NCI-H1105 (cell line): ENCODE measurements around the gene PPM1H.
"Not testable (repeated sequence)": the region's sequence is repeated elsewhere in the genome, so short reads cannot be mapped to it uniquely, and the experiment has no call there.

Source experiments
- DNase-seq: peaks from one replicate; lab custom pipeline; 2025; lab: John Stamatoyannopoulos, UW

Gene PPM1H

GRCh38 chr12:62736596-62736995 lies 198.4 kb downstream of the PPM1H start:
- no peak for DNase-seq

DNA sequence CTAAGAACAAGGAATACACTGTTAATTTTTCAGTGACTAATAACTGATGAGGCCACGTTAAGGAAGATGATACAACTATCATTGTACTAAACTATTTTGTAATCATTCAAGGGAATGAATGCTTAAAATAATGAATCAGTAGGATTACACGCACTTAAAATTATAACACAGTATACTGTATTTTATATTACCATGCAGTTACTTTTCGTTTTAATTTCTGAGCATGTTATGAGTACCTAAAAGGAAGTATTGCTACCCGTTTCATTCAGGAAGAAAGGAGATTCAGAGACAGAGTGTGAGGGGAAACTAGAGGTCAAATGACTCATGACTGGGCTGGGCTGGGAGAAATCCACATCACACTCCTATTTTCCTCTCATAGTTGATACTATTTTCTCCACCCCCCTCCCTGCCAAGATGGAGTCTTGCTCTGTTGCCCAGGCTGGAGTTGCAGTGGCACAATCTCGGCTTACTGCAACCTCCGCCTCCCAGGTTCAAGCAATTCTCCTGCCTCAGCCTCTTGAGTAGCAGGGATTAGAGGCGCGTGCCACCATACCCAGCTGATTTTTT lies 202.0 kb downstream of the PPM1H start:
- no peak for DNase-seq

DNA sequence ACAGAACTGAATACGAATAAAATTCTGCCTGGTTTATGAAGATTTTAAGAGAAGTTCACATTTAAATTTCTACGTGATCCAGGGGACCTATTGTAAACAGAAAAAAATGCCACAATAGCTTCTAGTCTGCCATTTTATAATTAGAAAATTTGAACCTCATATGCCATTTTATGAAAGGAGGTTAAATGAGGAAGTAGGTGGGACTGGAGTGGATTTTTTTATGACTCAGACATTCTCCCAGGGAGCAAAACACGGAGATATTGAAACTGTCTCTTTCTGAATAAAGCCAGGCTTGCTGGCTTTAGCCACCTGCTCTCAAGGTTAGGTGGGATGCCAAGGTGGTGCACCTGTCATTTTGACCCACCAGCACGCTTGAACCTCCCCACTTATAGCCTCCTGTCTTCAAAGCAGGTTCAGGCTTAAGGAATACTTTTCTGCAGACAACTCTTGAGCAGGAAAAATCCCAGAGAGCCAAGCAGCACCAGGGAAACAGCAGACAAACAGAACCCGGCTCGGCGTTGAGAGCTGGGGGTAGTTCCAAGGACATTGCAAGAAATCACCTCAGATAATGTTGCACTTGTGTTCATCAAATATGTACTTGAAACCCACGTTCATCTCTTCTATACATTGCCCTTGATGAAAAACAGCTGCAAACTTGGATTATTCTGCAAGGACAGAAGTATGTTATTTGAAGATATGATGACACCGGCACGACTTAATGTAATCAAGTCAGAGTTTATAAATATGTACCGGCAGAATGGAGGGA lies 203.7 kb downstream of the PPM1H start:
- DNase-seq: no peak

DNA sequence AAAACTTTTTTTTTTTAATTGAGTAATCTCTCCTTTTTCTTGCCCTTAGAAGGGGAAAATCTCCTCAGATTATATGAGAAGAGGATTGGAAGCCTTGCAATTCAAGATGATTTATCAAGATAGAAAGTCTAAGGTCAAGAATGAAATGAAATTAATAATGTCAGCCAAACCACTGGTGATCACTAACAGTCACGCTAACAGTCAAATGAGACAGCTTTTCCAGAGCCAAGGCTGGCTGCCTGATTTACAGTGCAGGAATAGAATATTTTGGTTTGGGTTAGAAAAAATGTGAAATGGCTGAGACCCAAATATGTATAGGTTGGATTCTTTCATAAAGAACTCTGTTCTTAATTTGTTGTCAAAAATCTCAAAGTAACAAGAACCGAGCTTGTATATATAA lies 204.3 kb downstream of the PPM1H start:
- no peak for DNase-seq

DNA sequence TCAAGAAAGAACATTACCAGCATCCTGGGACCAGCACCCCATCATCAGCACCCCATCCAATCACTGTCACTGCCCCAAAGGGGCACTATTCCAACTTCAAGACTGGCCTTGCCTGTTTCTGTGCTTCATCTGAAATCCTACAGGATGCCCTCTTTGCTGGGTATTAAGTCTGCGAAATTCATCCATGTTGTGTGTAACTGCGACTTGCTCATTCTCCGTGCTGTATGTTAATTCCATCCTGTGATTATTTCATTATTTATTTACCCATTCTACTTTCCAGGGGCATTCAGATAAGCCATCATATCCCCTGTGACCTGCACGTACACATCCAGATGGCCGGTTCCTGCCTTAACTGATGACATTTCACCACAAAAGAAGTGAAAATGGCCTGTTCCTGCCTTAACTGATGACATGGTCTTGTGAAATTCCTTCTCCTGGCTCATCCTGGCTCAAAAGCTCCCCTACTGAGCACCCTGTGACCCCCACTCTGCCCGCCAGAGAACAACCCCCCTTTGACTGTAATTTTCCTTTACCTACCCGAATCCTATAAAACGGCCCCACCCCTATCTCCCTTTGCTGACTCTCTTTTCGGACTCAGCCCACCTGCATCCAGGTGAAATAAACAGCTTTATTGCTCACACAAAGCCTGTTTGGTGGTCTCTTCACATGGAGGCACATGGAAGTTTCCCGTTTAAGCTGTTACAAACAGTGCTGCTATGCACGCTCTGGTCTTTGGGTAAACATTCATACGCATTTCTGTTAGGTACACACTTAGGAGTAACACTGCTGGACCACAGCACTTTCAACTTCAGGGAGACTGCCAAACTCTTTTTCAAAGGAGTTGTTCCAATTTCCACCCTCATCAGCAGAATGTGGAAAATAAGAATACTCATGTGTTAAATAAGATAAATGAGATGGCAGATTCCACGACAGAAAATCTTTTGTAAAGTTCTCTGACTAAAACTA lies 205.1 kb downstream of the PPM1H start:
- DNase-seq: not testable (repeated sequence)

- DNase-seq: no peak
Measured at GRCh38 chr12:62728741-62729140, 206.2 kb downstream of the PPM1H start.

- no peak for DNase-seq
Measured at GRCh38 chr12:62726471-62726980, 208.4 kb downstream of the PPM1H start.

GRCh38 chr12:62725781-62726180 lies 209.2 kb downstream of the PPM1H start:
- DNase-seq: no peak

GRCh38 chr12:62724947-62725451 lies 210.0 kb downstream of the PPM1H start:
- no peak for DNase-seq

DNA sequence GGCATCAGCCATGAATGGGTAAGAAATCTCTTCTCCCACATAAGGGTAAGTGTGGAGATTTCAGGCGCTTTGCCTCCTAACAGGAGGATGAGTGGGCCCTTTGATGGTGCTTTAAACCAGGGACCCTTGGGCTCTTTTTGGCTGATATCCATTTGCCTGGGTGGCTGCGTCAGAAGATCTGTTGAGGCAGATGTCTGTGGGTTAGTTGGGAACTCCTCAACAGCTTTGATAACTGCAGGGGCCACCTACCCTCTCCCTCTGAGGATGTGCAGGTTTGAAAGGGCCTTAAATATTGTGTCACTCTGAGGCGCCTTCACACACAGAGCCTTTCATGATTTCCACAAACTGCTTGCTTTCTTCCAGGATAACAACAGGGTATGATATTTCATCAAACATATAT lies 210.7 kb downstream of the PPM1H start:
- no peak for DNase-seq

GRCh38 chr12:62722971-62723680 lies 211.8 kb downstream of the PPM1H start:
- no peak for DNase-seq

- no peak for DNase-seq
Measured at GRCh38 chr12:62720661-62721330, 214.2 kb downstream of the PPM1H start.

GRCh38 chr12:62720025-62720424 lies 214.9 kb downstream of the PPM1H start:
- no peak for DNase-seq

GRCh38 chr12:62718762-62719426 lies 216.1 kb downstream of the PPM1H start:
- DNase-seq: no peak

- no peak for DNase-seq
Measured at GRCh38 chr12:62717643-62718042, 217.3 kb downstream of the PPM1H start.

DNA sequence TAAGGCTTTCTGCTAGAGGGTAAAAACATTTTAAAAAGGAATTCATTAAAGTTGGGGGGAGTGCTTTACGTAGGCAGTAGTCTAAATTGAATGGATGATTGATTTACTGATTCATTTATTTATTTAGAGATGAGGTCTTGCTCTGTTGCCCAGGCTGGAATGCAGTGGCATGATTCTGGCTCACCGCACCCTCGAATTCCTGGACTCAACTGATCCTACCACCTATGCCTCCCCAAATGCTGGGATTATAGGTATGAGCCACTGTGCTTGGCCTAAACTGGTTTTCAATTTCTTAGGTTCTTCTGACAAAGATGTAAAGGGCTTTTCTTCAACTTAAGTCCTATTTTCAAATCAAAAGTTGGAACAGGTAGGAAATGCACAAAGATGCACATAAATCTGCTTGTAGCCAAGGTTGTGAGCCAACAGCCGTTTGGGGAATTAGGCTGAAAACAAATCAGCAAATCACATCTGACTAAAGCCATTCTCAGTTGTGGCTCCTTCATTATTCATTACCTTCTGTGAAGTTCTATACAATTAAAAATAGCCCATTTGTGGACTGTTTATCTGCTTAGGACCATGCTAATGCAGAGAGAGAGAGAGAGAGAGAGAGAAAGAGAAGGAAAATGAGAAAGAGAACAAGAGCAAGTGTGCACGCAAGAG lies 218.0 kb downstream of the PPM1H start:
- DNase-seq: no peak

DNA sequence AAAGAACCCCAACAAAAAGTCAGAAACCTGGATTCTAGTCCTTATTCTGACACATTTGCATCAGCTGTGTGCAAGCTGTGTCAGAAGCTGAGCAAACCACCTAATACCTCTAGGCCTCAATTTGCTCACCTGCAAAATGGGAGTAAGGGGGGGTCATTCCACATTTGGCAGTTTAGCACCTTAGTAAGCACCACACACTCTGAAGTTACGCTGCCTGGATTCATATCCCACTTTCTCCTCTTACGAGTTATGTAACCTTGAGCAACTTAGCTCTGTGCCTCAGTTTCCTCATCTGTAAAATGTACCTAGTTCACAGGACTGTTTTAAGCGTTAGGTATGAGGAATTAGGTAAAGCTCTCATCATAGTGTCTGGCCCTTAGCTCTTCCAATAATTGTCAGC lies 218.9 kb downstream of the PPM1H start:
- DNase-seq: no peak

GRCh38 chr12:62714774-62715721 lies 219.9 kb downstream of the PPM1H start:
- DNase-seq: no peak
